B cell (primary cell): ENCODE measurements around the gene TTC28. TPM values are rescaled to one million over a fixed set of nuclear protein-coding genes. Genes with fewer than 3 reads are reported as not detected.

Experiments
- ATAC-seq: fragments of 200-7000 bp; cut with Tn5 transposase; one replicate; pipeline ENCODE4 v1.10.0; 2021; ENCODE audit warnings: low read depth, mild to moderate bottlenecking, moderate number of reproducible peaks, moderate library complexity
- CTCF ChIA-PET: fragments of 350-600 bp; sonication (Branson Sonifier 250); formaldehyde crosslinking; loops from one replicate; lab custom pipeline; 2021; ENCODE audit warnings: antibody characterized with exemption, inconsistent platforms; lab: Charles Lee
- POLR2A ChIA-PET: fragments of 350-600 bp; sonication (Branson Sonifier 250); formaldehyde crosslinking; loops from one replicate; lab custom pipeline; 2021; ENCODE audit warnings: antibody characterized with exemption; lab: Charles Lee
- DNase-seq: peaks from one replicate; pipeline ENCODE4 v3.0.0; 2013
- H2AFZ ChIP-seq: 2 replicates; pipeline ENCODE4 v1.6.1; 2012; ENCODE audit warnings: mild to moderate bottlenecking, low read depth, low read length; ENCODE audit not compliant: insufficient read depth, poor library complexity, severe bottlenecking
- H3K27ac ChIP-seq, 2 donors: 1 replicate in 1 of 2; 2 replicates in 1 of 2; pipeline ENCODE4 v1.5.1; 2012 to 2013; ENCODE audit warnings: low read length in 2 of 2, mild to moderate bottlenecking in 2 of 2, moderate library complexity in 1 of 2
- H3K27me3 ChIP-seq, 4 experiments: fragments of 200-600 bp in 1 of 4; sonication (generic) in 1 of 4; replicated peaks in 1 of 4; 1 replicate in 2 of 4; 2 replicates in 2 of 4; pipeline versions ENCODE4 v1.6.1 to v1.7.0; 2013 to 2016; ENCODE audit warnings: low read length in 3 of 4, mild to moderate bottlenecking in 2 of 4, mixed read lengths in 1 of 4, moderate library complexity in 1 of 4; ENCODE audit not compliant: insufficient read depth in 4 of 4, control insufficient read depth in 3 of 4; ENCODE audit errors: control extremely low read depth in 1 of 4
- H3K36me3 ChIP-seq, 2 experiments: replicated peaks in 1 of 2; 1 replicate in 1 of 2; 2 replicates in 1 of 2; pipeline versions ENCODE4 v1.6.1 to v1.7.1; 2013; ENCODE audit warnings: low read length in 1 of 2; ENCODE audit not compliant: insufficient read depth in 2 of 2, control insufficient read depth in 1 of 2; ENCODE audit errors: control extremely low read depth in 1 of 2, extremely low read depth in 1 of 2
- H3K4me1 ChIP-seq, 2 donors: fragments of 200-600 bp in 1 of 2; sonication (generic) in 1 of 2; 1 replicate in 1 of 2; 2 replicates in 1 of 2; pipeline versions ENCODE4 v1.5.1 to v1.6.1; 2013 to 2017; ENCODE audit warnings: low read length in 2 of 2; ENCODE audit not compliant: control insufficient read depth in 2 of 2, insufficient read depth in 2 of 2
- H3K4me2 ChIP-seq: replicated peaks from 2 replicates; pipeline ENCODE3; 2012; ENCODE audit warnings: mild to moderate bottlenecking, low read depth, low read length; ENCODE audit not compliant: poor library complexity, severe bottlenecking
- H3K4me3 ChIP-seq, 5 experiments: fragments of 200-600 bp in 1 of 5; sonication (generic) in 1 of 5; 1 replicate in 3 of 5; 2 replicates in 2 of 5; pipeline versions ENCODE4 v1.5.1 to v1.7.0; 2011 to 2016; ENCODE audit warnings: low read length in 4 of 5, mild to moderate bottlenecking in 4 of 5, low read depth in 2 of 5, control low read depth in 1 of 5, moderate library complexity in 1 of 5; ENCODE audit not compliant: insufficient read depth in 1 of 5; ENCODE audit errors: control extremely low read depth in 1 of 5, extremely low read depth in 1 of 5
- H3K79me2 ChIP-seq: fragments of 200-600 bp; sonication (generic); one replicate; pipeline ENCODE4 v1.6.0; 2016; ENCODE audit warnings: low read length; ENCODE audit not compliant: control insufficient read depth, insufficient read depth
- H3K9ac ChIP-seq: fragments of 200-600 bp; sonication (generic); 2 replicates; pipeline ENCODE4 v1.6.1; 2017; ENCODE audit warnings: mild to moderate bottlenecking, low read length, moderate library complexity
- H3K9me3 ChIP-seq, 3 donors: one replicate each; pipeline versions ENCODE4 v1.6.1 to v1.7.1; 2013; ENCODE audit warnings: low read length in 2 of 3; ENCODE audit not compliant: control insufficient read depth in 2 of 3, insufficient read depth in 1 of 3; ENCODE audit errors: control extremely low read depth in 1 of 3
- H4K20me1 ChIP-seq: 2 replicates; pipeline ENCODE4 v1.6.0; 2012; ENCODE audit warnings: mild to moderate bottlenecking, low read length; ENCODE audit not compliant: insufficient read depth, control insufficient read depth, poor library complexity, severe bottlenecking
- H3K27ac Mint-ChIP-seq: one replicate; pipeline ENCODE4 v1.8.0; 2021; ENCODE audit warnings: mixed read lengths
- H3K27me3 Mint-ChIP-seq: one replicate; pipeline ENCODE4 v1.8.0; 2021; ENCODE audit warnings: mixed read lengths
- H3K4me1 Mint-ChIP-seq: one replicate; pipeline ENCODE4 v1.8.0; 2021; ENCODE audit warnings: mixed read lengths
- H3K4me3 Mint-ChIP-seq: one replicate; pipeline ENCODE4 v1.8.0; 2021; ENCODE audit warnings: mixed read lengths
- H3K9me3 Mint-ChIP-seq: one replicate; pipeline ENCODE4 v1.8.0; 2022; ENCODE audit warnings: mixed read lengths; ENCODE audit not compliant: insufficient read depth
- CTCF ChIP-seq: fragments of 200-600 bp; IDR thresholded peaks from one replicate; pipeline ENCODE4 v1.8.0; 2022; ENCODE audit warnings: antibody characterized with exemption, mild to moderate bottlenecking
- EZH2 ChIP-seq: IDR thresholded peaks from 2 replicates; pipeline ENCODE4 v1.6.1; 2012; ENCODE audit warnings: borderline replicate concordance, low read depth, mild to moderate bottlenecking, moderate library complexity, low read length; ENCODE audit not compliant: insufficient read depth, poor library complexity, severe bottlenecking
- WGBS: methylation state at CpG from one replicate; pipeline ENCODE4 v1.1.5; 2013; ENCODE audit warnings: missing lambda C conversion rate; ENCODE audit not compliant: insufficient coverage; 5-methylcytosine and 5-hydroxymethylcytosine counted together
- intact Hi-C: fragments of 100-400 bp; cut with micrococcal nuclease; formaldehyde crosslinking; loops from one replicate; pipeline ENCODE4 v1.10.0; 2022
- polyA plus RNA-seq: library from polyadenylated mRNA; depleted of rRNA; stranded (reverse); fragments of >200 nt; gene quantifications from 2 replicates; pipeline ENCODE4 v1.2.3, GENCODE V29; 2012
- total RNA-seq, 2 donors: library from RNA; stranded (reverse); fragments of 120-200 nt in 1 of 2; gene quantifications; 1 replicate in 1 of 2; 2 replicates in 1 of 2; pipeline versions ENCODE4 v1.2.3 to v1.2.4, GENCODE V29; 2013 to 2022

Gene TTC28
- total and polyA plus RNA-seq, 2 donors (not counting 1 experiment from before 2014, with no cell fraction given), result 4.5 to 7.3 TPM

DNA sequence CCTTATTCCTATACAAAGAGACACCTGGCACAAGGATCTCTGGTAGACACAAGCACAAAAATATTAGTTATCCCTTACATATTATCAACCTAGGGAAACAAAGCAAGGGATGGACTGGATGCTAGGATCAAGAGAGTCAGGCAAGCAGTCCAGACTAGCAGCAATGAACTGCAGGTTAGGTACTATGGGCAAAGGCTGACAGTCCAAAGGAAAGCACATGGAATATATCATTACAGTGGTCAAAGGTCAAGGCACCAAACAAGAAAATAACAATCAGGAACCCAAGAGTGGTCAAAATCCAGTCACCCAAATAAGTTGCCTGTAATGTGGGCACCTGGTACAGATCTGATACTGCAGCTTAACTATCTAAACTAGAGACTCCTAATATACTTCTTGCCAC, 77.7 kb downstream of the TTC28 start:
- H3K27ac Mint-ChIP-seq, result no peak overlapping the region
- H4K20me1 ChIP-seq, result no peaks in the 10 kb centered on the region
- DNase-seq (no peak), ATAC-seq (no peak)
- H3K9me3 Mint-ChIP-seq, result no peaks in the 10 kb centered on the region
- H3K27me3 Mint-ChIP-seq, result peaks cover 3% of the 10 kb centered on the region
- no peak overlapping the region for H3K4me3 Mint-ChIP-seq
- no peak overlapping the region for H3K9ac ChIP-seq
- H3K4me1 ChIP-seq, result no peaks in the 10 kb centered on the region
- CTCF ChIA-PET, result interaction anchor here (0.6 to 7.3 kb wide), 12 partner anchors 14 to 644 kb away, joined by 3 to 249 read pairs (median 7); no protein-coding TSS in a partner anchor
- H2AFZ ChIP-seq, result no peak overlapping the region
- no peaks in the 10 kb centered on the region for H3K36me3 ChIP-seq
- no peak overlapping the region for H3K27ac ChIP-seq
- H3K4me1 Mint-ChIP-seq, result no peaks in the 10 kb centered on the region
- intact Hi-C loops, result no loop called here
- no peaks in the 10 kb centered on the region for H3K9me3 ChIP-seq
- H3K4me2 ChIP-seq, result no peak overlapping the region
- H3K79me2 ChIP-seq, result no peaks in the 10 kb centered on the region
- POLR2A ChIA-PET, result no interaction called here
- H3K27me3 ChIP-seq, result no peaks in the 10 kb centered on the region
- no peak for TF ChIP-seq EZH2
- no peak for TF ChIP-seq CTCF
- H3K4me3 ChIP-seq, result no peak overlapping the region

GRCh38 chr22:28600546-28601143, 79.0 kb downstream of the TTC28 start:
- no peak overlapping the region for H3K4me3 Mint-ChIP-seq
- intact Hi-C loops, result loop anchor here (1.0 kb wide), 1 partner anchor 440 kb away; no protein-coding TSS in a partner anchor

More at GRCh38 chr22:28600546-28601143, 79.0 kb downstream of the TTC28 start:
- Histone ChIP-seq H2AFZ (no peak overlapping the region), H3K4me2 (no peak overlapping the region), H3K27ac (no peak overlapping the region), H3K9me3 (no peaks in the 10 kb centered on the region), H3K4me1 (no peaks in the 10 kb centered on the region), H3K4me3 (no peak overlapping the region), H3K27me3 (no peaks in the 10 kb centered on the region), H4K20me1 (no peaks in the 10 kb centered on the region), H3K36me3 (no peaks in the 10 kb centered on the region), H3K9ac (no peak overlapping the region), H3K79me2 (no peaks in the 10 kb centered on the region)
- ChIA-PET POLR2A (no interaction called here), CTCF (interaction anchor here (0.6 to 7.3 kb wide), 34 partner anchors 7 to 647 kb away, joined by 3 to 249 read pairs (median 4); partner anchors contain the start of gene CCDC117)
- no peak for ATAC-seq
- H3K27ac Mint-ChIP-seq, result no peak overlapping the region
- DNase-seq, result peak; percentile 68
- H3K27me3 Mint-ChIP-seq, result peaks cover 3% of the 10 kb centered on the region
- no peaks in the 10 kb centered on the region for H3K9me3 Mint-ChIP-seq
- no peak for TF ChIP-seq EZH2
- peak; percentile 86 for TF ChIP-seq CTCF
- no peaks in the 10 kb centered on the region for H3K4me1 Mint-ChIP-seq
- 0% methylated on average over 1 of the region's 3 CpGs for WGBS
